Measurements from ENCODE around the gene BRD9.
"Not testable (repeated sequence)": the region's sequence is repeated elsewhere in the genome, so short reads cannot be mapped to it uniquely, and the experiment has no call there.

Gene BRD9

GRCh38 chr5:922436-923280 lies 30.1 kb upstream of the BRD9 start:
- no peak for DNase-seq (ENCODE audit: low read depth)

GRCh38 chr5:921456-922435 lies 29.1 kb upstream of the BRD9 start:
- no peak for DNase-seq (ENCODE audit: low read depth)

DNA sequence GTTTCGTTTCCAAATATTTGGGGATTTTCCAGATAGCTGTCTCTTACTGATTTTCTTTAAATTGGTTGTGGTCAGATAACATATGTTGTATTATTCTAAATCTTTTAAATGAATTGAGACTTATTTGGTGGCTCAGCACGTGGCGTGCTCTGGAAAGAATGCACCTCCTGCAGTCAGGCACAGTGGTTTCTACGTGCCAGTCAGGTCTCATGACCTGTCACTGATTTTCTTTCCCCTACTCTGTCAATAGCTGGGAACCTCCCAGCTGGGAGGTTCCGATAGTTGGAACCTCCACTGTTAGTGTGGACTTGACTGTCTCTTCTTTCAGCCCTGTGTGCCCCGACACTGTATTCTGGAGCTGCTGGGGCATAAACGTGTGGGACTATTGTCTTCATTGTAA lies 27.7 kb upstream of the BRD9 start:
- DNase-seq (ENCODE audit: low read depth) = no peak

DNA sequence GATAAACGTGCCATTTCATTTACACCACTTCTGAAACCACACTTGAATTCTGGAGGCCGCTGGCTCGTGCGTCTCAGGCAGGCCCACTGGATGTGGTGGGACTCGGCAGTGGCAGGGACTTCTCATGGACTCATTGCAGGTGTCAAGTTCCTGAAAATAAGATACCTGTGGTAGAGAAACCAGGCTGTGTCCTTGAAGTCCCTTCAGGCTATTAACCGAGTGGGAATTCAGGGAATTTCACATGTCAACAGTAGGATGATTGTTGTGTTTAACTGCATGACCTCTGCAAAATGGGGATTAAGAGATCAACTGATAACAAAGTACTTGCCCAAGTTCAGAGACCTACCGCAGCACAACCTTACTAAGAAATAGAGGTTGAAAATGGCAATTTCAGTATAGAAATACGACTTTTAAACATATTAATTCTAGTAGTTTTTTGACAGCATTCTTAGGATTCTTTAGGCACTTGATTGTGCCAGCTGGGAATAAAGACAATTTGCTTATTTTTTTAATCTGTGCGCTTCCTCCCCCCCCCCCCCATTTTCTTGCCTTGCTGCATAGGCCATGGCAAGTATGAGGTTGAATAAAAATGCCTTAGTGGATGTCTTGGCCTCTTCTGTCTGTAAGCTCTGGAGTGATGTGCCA lies 26.9 kb upstream of the BRD9 start:
- DNase-seq (ENCODE audit: low read depth) = no peak

- not testable (repeated sequence) for DNase-seq (ENCODE audit: low read depth)
Observed at GRCh38 chr5:918717-919116, 26.1 kb upstream of the BRD9 start.

GRCh38 chr5:916441-917293 lies 24.1 kb upstream of the BRD9 start:
- DNase-seq (ENCODE audit: low read depth) = no peak

- no peak for DNase-seq (ENCODE audit: low read depth)
Observed at GRCh38 chr5:915946-916345, 23.3 kb upstream of the BRD9 start.

- DNase-seq (ENCODE audit: low read depth) = not testable (repeated sequence)
Observed at GRCh38 chr5:915346-915745, 22.7 kb upstream of the BRD9 start.

DNA sequence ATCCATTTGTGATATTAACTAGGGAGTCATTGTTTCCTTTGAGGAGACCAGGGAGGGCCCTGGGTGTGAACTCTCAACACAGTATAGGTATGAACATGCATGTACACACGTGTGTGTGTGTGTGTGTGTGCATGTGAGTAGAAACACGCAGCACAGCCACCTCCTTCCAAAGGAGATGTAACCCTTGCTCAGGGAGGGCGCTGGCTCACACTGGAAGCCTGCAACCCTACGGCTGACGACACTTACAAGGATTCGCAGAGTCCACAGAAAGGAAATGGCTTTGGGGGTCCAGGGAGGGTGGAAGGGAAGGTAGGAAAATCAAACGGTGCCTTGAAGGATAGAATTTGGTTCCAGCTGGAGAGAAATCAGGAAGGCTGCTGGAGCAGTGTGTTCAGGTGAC lies 22.0 kb upstream of the BRD9 start:
- DNase-seq (ENCODE audit: low read depth) = no peak

DNA sequence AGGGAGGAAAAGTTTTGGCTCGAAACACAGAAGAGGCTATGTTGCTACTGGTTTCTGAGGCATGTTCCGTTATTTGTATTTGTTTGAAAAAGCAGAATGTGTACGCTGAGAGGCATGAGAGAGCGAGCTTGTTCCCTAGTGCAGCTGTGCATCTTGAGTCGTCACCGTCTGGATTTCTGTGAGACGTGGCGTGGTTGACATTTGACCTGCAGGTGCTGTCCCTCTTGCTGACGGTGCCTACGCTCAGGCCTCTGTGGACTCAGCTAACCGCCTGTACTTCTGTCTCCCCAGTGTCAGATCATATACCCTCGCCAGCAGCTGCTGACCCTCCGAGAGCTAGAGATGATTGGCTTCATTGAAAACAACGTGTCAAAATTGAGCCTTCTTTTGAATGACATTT lies 21.6 kb upstream of the BRD9 start:
- DNase-seq (ENCODE audit: low read depth) = no peak

- DNase-seq (ENCODE audit: low read depth) = peak; percentile 18
Observed at GRCh38 chr5:912280-913091, 19.9 kb upstream of the BRD9 start.

- DNase-seq (ENCODE audit: low read depth) = no peak
Observed at GRCh38 chr5:911601-912000, 19.0 kb upstream of the BRD9 start.

GRCh38 chr5:910769-911160 lies 18.2 kb upstream of the BRD9 start:
- DNase-seq (ENCODE audit: low read depth) = no peak

- no peak for DNase-seq (ENCODE audit: low read depth)
Observed at GRCh38 chr5:909994-910768, 17.6 kb upstream of the BRD9 start.

DNA sequence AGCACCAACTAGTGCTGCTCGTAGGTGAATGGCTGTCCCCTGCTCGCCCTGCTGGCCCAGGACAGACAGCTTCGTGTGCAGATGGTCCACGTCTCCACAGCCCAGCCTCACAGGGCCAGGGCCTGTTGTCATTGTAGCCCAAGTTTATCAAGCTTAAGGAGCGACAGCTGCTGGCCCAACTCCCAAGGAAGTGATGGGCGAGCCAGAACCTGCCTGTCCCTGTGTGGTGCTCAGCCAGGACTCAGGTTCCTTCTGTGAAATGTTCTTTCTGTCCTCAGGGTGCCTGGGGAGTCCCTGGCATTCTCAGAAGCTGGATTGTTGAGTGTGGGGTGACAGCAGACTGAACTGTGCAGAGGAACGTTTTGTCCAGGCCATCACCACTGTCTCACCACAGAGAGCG lies 16.5 kb upstream of the BRD9 start:
- no peak for DNase-seq (ENCODE audit: low read depth)

DNA sequence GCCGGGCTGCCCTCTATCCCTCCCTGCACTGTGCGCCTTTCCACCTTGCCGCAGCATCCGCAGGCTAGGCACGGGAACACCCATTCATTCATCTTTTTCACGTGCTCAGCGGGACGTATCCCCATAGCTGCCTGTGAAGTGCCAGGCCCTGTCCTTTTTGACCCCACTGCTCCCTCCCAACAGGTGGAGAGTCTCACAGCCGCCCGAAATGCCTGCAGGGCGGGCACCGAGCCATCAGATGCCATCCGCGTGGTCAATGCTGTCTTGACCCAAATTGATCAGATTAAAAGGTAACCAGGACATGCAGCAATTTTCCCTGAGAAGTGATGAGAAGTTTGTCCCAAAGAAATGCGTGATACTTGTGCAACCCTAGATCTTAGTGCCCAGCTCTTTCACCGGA lies 15.6 kb upstream of the BRD9 start:
- no peak for DNase-seq (ENCODE audit: low read depth)

DNA sequence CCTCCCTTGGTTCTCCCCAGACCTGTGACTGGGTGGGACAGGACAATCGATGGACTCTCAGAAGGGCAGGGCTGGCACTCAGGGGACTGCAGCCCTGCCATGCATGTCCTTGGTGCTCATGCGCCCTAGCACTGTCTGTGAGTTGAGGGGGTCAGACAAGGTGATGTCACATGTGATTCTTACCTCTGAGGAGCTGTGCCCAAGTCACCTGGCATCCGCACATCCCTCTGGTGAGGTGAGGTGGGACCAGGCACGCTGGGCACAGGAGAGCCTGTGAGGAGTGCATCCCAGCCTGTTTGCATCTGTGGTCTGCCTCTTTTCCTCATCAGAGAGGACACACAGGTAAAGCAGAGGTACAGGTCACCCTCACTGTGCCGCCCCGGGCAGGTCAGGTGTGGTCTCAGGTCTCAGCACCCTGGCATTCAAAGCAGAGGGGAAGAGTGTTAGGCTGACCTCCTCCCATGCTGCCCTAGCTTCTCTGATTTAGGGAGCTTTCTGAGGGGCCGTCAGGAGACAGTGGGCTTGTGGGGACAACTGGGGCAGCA lies 14.8 kb upstream of the BRD9 start:
- DNase-seq (ENCODE audit: low read depth) = no peak

- no peak for DNase-seq (ENCODE audit: low read depth)
Observed at GRCh38 chr5:905139-905642, 12.6 kb upstream of the BRD9 start.

DNA sequence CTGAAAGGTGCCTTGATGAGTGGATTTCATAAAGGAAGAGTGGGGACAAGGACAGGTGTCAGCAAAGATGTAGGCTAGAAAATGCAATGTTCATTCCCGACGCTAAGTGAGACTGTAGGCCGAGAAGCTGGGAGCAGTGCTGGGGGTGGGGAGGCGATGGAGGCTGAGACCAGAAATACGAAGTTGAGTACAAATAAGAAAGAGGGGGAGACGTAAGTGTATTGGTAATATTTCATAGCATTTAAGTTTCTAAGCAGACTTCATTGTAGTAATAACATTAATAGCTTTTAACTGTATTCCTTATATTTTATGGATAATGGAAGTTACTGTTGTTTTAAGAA lies 11.1 kb upstream of the BRD9 start:
- DNase-seq (ENCODE audit: low read depth) = no peak

All from activated T-cell treated with anti-CD3 and anti-CD28 coated beads for 1 hour (primary cell).